T-helper 17 cell (primary cell): ENCODE results near the gene FTO. TPM values are rescaled to one million over a fixed set of nuclear protein-coding genes. Genes with fewer than 3 reads are reported as not detected.
A peak's percentile ranks its signal among the peaks of the same experiment; 100 is the strongest.

ENCODE experiments used
- ATAC-seq: fragments of 150-1000 bp; cut with Tn5 transposase; 2 replicates; pipeline ENCODE4 v1.10.0; 2021; ENCODE audit warnings: mild to moderate bottlenecking, moderate library complexity
- DNase-seq, 3 donors: peaks; one replicate each; pipeline versions ENCODE4 v3.0.0 to v3.0.0-alpha.2; 2020 to 2021
- H3K9me3 ChIP-seq: one replicate; pipeline ENCODE4 v1.7.0; 2013; ENCODE audit warnings: low read length, mild to moderate bottlenecking; ENCODE audit not compliant: control insufficient read depth, poor library complexity, severe bottlenecking
- H3K27ac Mint-ChIP-seq: one replicate; pipeline ENCODE4 v1.8.0; 2022; ENCODE audit warnings: mild to moderate bottlenecking, moderate library complexity, mixed read lengths
- H3K27me3 Mint-ChIP-seq: one replicate; pipeline ENCODE4 v1.8.0; 2022; ENCODE audit warnings: mixed read lengths
- H3K36me3 Mint-ChIP-seq: one replicate; pipeline ENCODE4 v1.8.0; 2022; ENCODE audit warnings: low read depth, mixed read lengths
- H3K4me1 Mint-ChIP-seq: one replicate; pipeline ENCODE4 v1.8.0; 2022; ENCODE audit warnings: mild to moderate bottlenecking, mixed read lengths
- H3K4me3 Mint-ChIP-seq: one replicate; pipeline ENCODE4 v1.8.0; 2022; ENCODE audit warnings: mild to moderate bottlenecking, moderate library complexity, mixed read lengths
- total RNA-seq, 4 donors: library from RNA in 2 of 4; stranded (reverse) in 2 of 4; gene quantifications; one replicate each; pipeline ENCODE4 v1.2.3 and lab custom pipeline; 2022 to 2026

The FTO gene
- total RNA-seq, 2 donors from 2014 or later, result 53.0 to 53.3 TPM

GRCh38 chr16:53900667-53901066 lies 196.7 kb downstream of the FTO start:
- DNase-seq, result no peak
- Mint-ChIP-seq H3K36me3 (peaks cover 15% of the 10 kb centered on the region), H3K27me3 (no peaks in the 10 kb centered on the region), H3K27ac (no peak overlapping the region), H3K4me1 (peaks cover 18% of the 10 kb centered on the region), H3K4me3 (no peak overlapping the region)
- no peaks in the 10 kb centered on the region for H3K9me3 ChIP-seq
- no peak for ATAC-seq

GRCh38 chr16:53901408-53901807 lies 197.5 kb downstream of the FTO start:
- Mint-ChIP-seq H3K27me3 (no peaks in the 10 kb centered on the region), H3K4me3 (no peak overlapping the region), H3K36me3 (peaks cover 17% of the 10 kb centered on the region), H3K4me1 (peaks cover 19% of the 10 kb centered on the region), H3K27ac (no peak overlapping the region)
- DNase-seq (no peak), ATAC-seq (no peak)
- H3K9me3 ChIP-seq, result no peaks in the 10 kb centered on the region

GRCh38 chr16:53904533-53904932 lies 200.6 kb downstream of the FTO start:
- H3K4me3 Mint-ChIP-seq, result no peak overlapping the region
- DNase-seq (no peak), ATAC-seq (no peak)
- H3K27me3 Mint-ChIP-seq, result no peaks in the 10 kb centered on the region
- H3K36me3 Mint-ChIP-seq, result peaks cover 19% of the 10 kb centered on the region
- H3K9me3 ChIP-seq, result no peaks in the 10 kb centered on the region
- no peak overlapping the region for H3K27ac Mint-ChIP-seq
- H3K4me1 Mint-ChIP-seq, result peaks cover 12% of the 10 kb centered on the region

- no peaks in the 10 kb centered on the region for H3K27me3 Mint-ChIP-seq
- H3K27ac Mint-ChIP-seq, result peak overlapping the region; percentile 29
- DNase-seq (no peak), ATAC-seq (no peak)
- peaks cover 12% of the 10 kb centered on the region for H3K4me1 Mint-ChIP-seq
- no peaks in the 10 kb centered on the region for H3K9me3 ChIP-seq
- H3K4me3 Mint-ChIP-seq, result no peak overlapping the region
- peaks cover 19% of the 10 kb centered on the region for H3K36me3 Mint-ChIP-seq
These were observed 201.1 kb downstream of the FTO start for GRCh38 chr16:53905028-53905427.

- Mint-ChIP-seq H3K27me3 (no peaks in the 10 kb centered on the region), H3K4me3 (no peak overlapping the region), H3K36me3 (peaks cover 11% of the 10 kb centered on the region), H3K27ac (no peak overlapping the region), H3K4me1 (peaks cover 22% of the 10 kb centered on the region)
- no peaks in the 10 kb centered on the region for H3K9me3 ChIP-seq
- DNase-seq, result no peak
- ATAC-seq, result no peak
These were observed 204.8 kb downstream of the FTO start for GRCh38 chr16:53908731-53909130.

- DNase-seq (no peak), ATAC-seq (no peak)
- peaks cover 20% of the 10 kb centered on the region for H3K4me1 Mint-ChIP-seq
- H3K4me3 Mint-ChIP-seq, result no peak overlapping the region
- no peaks in the 10 kb centered on the region for H3K9me3 ChIP-seq
- no peaks in the 10 kb centered on the region for H3K27me3 Mint-ChIP-seq
- no peak overlapping the region for H3K27ac Mint-ChIP-seq
- peaks cover 7% of the 10 kb centered on the region for H3K36me3 Mint-ChIP-seq
These were observed 207.0 kb downstream of the FTO start for GRCh38 chr16:53910990-53911389.

GRCh38 chr16:53911513-53911912 lies 207.6 kb downstream of the FTO start:
- Mint-ChIP-seq H3K4me1 (peaks cover 20% of the 10 kb centered on the region), H3K27me3 (no peaks in the 10 kb centered on the region), H3K4me3 (peak overlapping the region; percentile 15), H3K36me3 (peaks cover 4% of the 10 kb centered on the region), H3K27ac (no peak overlapping the region)
- peak; percentile 61 for ATAC-seq
- no peaks in the 10 kb centered on the region for H3K9me3 ChIP-seq
- DNase-seq, result no peak

- DNase-seq (no peak), ATAC-seq (peak; percentile 88)
- Mint-ChIP-seq H3K27me3 (no peaks in the 10 kb centered on the region), H3K4me3 (peak overlapping the region; percentile 15), H3K4me1 (peaks cover 20% of the 10 kb centered on the region), H3K27ac (no peak overlapping the region), H3K36me3 (no peaks in the 10 kb centered on the region)
- no peaks in the 10 kb centered on the region for H3K9me3 ChIP-seq
These were observed 208.2 kb downstream of the FTO start for GRCh38 chr16:53912155-53912554.

- DNase-seq (no peak), ATAC-seq (no peak)
- H3K27me3 Mint-ChIP-seq, result no peaks in the 10 kb centered on the region
- H3K4me3 Mint-ChIP-seq, result no peak overlapping the region
- peaks cover 20% of the 10 kb centered on the region for H3K4me1 Mint-ChIP-seq
- H3K27ac Mint-ChIP-seq, result no peak overlapping the region
- H3K36me3 Mint-ChIP-seq, result no peaks in the 10 kb centered on the region
- no peaks in the 10 kb centered on the region for H3K9me3 ChIP-seq
These were observed 209.3 kb downstream of the FTO start for GRCh38 chr16:53913099-53913870.

- Mint-ChIP-seq H3K27ac (no peak overlapping the region), H3K4me3 (no peak overlapping the region), H3K4me1 (peaks cover 20% of the 10 kb centered on the region), H3K27me3 (no peaks in the 10 kb centered on the region), H3K36me3 (no peaks in the 10 kb centered on the region)
- no peaks in the 10 kb centered on the region for H3K9me3 ChIP-seq
- ATAC-seq (no peak), DNase-seq (no peak)
These were observed 210.0 kb downstream of the FTO start for GRCh38 chr16:53913920-53914319.

GRCh38 chr16:53914736-53915135 lies 210.8 kb downstream of the FTO start:
- Mint-ChIP-seq H3K27me3 (no peaks in the 10 kb centered on the region), H3K27ac (no peak overlapping the region), H3K4me1 (peaks cover 20% of the 10 kb centered on the region), H3K4me3 (no peak overlapping the region), H3K36me3 (no peaks in the 10 kb centered on the region)
- no peak for ATAC-seq
- no peaks in the 10 kb centered on the region for H3K9me3 ChIP-seq
- DNase-seq, result no peak

- no peaks in the 10 kb centered on the region for H3K36me3 Mint-ChIP-seq
- H3K4me3 Mint-ChIP-seq, result no peak overlapping the region
- peaks cover 23% of the 10 kb centered on the region for H3K4me1 Mint-ChIP-seq
- DNase-seq (no peak), ATAC-seq (no peak)
- no peak overlapping the region for H3K27ac Mint-ChIP-seq
- no peaks in the 10 kb centered on the region for H3K27me3 Mint-ChIP-seq
- H3K9me3 ChIP-seq, result no peaks in the 10 kb centered on the region
These were observed 211.7 kb downstream of the FTO start for GRCh38 chr16:53915452-53916160.

- Mint-ChIP-seq H3K4me1 (peaks cover 16% of the 10 kb centered on the region), H3K27me3 (no peaks in the 10 kb centered on the region)
These were observed 217.0 kb downstream of the FTO start for GRCh38 chr16:53920988-53921387.

More at GRCh38 chr16:53920988-53921387, 217.0 kb downstream of the FTO start:
- no peak for ATAC-seq
- H3K36me3 Mint-ChIP-seq, result peaks cover 3% of the 10 kb centered on the region
- DNase-seq, result no peak
- no peaks in the 10 kb centered on the region for H3K9me3 ChIP-seq
- H3K4me3 Mint-ChIP-seq, result no peak overlapping the region
- no peak overlapping the region for H3K27ac Mint-ChIP-seq
